Measurements from ENCODE around the gene RARG.
A peak's percentile ranks its signal among the peaks of the same experiment; 100 is the strongest.

Gene RARG

DNA sequence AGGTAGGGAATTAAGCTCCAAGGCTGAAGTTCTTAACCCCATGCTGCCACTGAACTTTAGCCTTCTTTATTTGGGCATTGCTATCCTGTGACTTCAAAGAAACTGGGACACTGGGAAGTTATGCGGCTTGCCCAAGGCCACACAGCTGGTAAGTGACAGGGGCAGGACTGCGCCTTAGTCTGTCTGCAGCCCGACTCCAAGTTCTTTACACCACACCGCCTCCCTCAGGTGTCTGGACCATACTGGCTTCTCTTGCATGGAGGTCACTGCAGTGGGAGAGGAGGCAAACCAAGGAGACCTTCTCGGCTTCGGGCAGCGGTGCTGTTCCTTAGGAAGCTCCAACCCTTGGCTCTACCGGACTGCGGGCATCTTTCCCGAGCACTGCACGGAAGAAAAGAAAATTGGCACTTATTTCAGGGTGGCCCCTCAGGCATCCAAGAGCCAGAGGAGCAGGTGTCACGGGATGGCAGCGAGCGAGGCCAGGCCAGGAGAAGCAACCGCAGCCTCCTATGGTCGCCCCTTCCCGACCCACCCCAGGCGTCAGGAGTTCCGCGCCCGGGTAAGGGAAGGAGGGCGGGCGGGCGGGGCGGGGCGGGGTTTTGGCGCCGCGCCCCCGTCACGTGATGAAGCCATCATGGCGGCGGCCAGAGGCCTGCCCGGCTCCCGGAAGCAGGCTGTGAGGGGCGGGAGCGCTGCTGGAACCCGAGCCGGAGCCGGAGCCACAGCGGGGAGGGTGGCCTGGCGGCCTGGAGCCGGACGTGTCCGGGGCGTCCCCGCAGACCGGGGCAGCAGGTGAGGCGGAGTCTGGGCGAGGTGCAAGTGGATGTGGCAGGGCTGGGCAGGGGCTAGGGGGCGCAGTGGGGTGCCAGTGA is 19.7 kb upstream of the RARG start:
- peak; percentile 93 for DNase-seq (ENCODE audit: extremely low spot score)
- POLR2A ChIA-PET = no interaction called here
- TF ChIP-seq, protein P1, sequence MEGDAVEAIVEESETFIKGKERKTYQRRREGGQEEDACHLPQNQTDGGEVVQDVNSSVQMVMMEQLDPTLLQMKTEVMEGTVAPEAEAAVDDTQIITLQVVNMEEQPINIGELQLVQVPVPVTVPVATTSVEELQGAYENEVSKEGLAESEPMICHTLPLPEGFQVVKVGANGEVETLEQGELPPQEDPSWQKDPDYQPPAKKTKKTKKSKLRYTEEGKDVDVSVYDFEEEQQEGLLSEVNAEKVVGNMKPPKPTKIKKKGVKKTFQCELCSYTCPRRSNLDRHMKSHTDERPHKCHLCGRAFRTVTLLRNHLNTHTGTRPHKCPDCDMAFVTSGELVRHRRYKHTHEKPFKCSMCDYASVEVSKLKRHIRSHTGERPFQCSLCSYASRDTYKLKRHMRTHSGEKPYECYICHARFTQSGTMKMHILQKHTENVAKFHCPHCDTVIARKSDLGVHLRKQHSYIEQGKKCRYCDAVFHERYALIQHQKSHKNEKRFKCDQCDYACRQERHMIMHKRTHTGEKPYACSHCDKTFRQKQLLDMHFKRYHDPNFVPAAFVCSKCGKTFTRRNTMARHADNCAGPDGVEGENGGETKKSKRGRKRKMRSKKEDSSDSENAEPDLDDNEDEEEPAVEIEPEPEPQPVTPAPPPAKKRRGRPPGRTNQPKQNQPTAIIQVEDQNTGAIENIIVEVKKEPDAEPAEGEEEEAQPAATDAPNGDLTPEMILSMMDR (IDR thresholded peaks at IDR 0.05; ENCODE audit: control extremely low read depth, extremely low read depth, low read depth, missing control alignments) = peak; percentile 67
- CTCF ChIA-PET = interaction anchor here (0.6 to 7.1 kb wide), 24 partner anchors 9 to 265 kb away, joined by 3 to 69 read pairs (median 3); partner anchors contain the start of genes AAAS, CSAD, ESPL1 and ITGB7

DNA sequence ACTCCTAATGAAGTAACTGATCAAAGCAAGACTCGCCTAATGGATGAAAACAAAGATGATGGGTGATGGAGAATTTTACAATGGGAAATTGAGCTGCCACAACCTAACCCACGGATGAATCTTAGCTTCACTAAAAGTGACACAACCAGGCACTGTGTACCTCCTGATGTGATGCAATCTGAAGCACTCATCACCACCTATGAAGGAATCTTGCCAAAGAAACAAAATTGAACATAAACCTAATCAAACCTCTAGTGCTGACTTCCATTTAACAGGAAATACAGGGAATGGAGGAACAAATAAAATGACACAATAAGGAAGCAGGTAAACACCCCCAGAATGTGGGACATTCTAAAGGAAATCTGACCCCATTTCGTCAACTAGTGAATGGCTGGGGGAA is 13.3 kb upstream of the RARG start:
- no peak for DNase-seq (ENCODE audit: extremely low spot score)
- ChIA-PET POLR2A (no interaction called here), CTCF (interaction anchor here (0.9 to 2.1 kb wide), 3 partner anchors 30 to 42 kb away, joined by 3 to 7 read pairs (median 5); no protein-coding TSS in a partner anchor)
- TF ChIP-seq, protein P1 (IDR thresholded peaks at IDR 0.05; ENCODE audit: control extremely low read depth, extremely low read depth, low read depth, missing control alignments) = no peak

DNA sequence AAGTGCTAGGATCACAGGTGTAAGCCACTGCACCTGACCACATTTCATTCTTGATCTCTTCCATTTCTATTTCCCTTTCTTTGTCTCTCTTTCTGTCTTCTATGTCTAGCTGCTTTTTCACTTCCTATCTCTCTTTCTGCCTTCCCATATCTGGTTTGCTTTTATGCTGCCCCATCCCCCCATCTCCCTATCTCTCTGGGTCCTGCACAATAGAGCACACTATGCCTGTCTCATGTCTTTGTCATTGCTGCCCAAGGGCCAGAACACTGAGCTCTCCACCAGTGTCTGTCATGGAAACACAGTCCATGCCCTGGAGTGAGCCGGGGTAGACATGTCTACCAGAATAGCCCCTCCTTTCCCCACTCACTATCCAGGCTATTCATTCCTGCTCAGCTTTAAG is 12.3 kb upstream of the RARG start:
- CTCF ChIA-PET = interaction anchor here (0.7 to 2.1 kb wide), 7 partner anchors 24 to 177 kb away, joined by 3 to 7 read pairs (median 3); partner anchors contain the start of gene ESPL1
- POLR2A ChIA-PET = interaction anchor here (0.6 kb wide), 1 partner anchor 227 kb away, joined by 8 read pairs; no protein-coding TSS in a partner anchor
- TF ChIP-seq, protein P1 (IDR thresholded peaks at IDR 0.05; ENCODE audit: control extremely low read depth, extremely low read depth, low read depth, missing control alignments) = no peak
- no peak for DNase-seq (ENCODE audit: extremely low spot score)

DNA sequence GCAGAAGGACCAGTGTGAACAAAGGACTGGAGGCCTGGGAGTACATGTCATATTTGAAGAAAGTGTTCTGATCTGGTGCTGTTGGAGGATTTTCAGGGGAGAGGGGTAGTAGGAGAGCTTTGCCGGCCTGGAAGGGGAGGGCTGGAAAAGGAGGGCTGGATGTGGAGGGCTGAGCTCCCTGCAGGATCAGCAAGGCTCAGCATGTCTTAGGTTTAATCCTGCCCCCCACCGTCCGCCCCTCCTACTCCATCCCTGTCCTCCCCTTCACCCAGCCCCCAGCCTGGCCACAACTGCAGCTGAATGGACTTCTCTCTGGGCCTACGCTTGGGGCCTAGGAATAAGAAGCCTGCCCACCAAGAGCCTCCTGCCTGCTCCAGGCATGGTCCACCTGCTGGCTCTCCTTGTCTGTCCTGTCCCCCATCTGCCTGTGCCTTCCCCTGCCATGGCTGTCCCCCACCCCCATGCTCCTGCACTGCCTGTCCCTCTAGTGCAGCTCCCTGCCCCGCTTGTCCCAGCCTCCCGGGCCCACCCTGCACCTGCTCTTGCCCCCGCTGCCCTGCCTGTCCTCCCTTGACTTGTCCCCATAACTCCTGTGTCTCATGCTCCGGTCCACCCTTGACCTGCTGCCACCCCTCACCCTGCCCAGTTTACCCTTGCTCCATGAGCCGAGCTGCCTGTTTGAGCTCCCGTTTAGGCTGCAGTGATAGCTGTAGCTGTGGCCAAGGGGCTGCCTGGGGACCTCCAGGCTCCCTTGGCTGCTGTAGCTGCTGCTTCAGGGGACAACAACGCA is 9.8 kb upstream of the RARG start:
- POLR2A ChIA-PET = no interaction called here
- CTCF ChIA-PET = interaction anchor here (1.0 to 4.5 kb wide), 8 partner anchors 9 to 79 kb away, joined by 3 to 40 read pairs (median 5); a partner anchor contains a TSS
- no peak for DNase-seq (ENCODE audit: extremely low spot score)

DNA sequence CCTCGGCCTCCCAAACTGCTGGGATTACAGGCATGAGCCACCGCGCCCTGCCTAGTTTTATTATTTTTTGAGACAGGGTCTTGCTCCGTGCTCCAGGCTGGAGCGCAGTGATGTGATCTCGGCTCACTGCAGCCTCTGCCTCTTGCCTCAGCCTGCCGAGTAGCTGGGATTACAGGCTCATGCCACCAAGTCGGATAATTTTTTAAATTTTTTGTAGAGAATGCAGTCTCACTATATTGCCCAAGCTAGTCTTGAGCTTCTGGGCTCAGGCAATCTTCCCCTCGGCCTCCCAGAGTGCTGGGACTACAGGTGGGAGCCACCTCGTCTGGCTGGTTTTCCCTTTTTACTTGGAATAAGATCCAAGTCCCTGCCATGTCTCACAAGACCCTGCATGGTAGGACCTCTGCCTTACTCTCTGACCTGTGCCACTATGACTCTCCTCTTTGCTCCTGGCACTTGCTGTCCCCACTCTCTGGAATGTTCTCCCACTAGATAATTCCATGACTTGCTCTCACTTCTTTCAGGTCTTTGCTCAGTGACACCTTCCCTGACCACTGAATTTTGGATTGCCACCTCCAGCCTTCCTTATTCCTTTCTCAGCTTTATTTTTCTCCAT is 7.7 kb upstream of the RARG start:
- ChIA-PET CTCF (interaction anchor here (1.6 to 4.5 kb wide), 4 partner anchors 11 to 81 kb away, joined by 3 to 40 read pairs (median 4); partner anchors contain the start of gene AAAS), POLR2A (no interaction called here)
- no peak for DNase-seq (ENCODE audit: extremely low spot score)
- TF ChIP-seq, protein P1 (IDR thresholded peaks at IDR 0.05; ENCODE audit: control extremely low read depth, extremely low read depth, low read depth, missing control alignments) = no peak

More for the DNA sequence above, 9.8 kb upstream of the RARG start:
- TF ChIP-seq, protein P1 (IDR thresholded peaks at IDR 0.05; ENCODE audit: control extremely low read depth, extremely low read depth, low read depth, missing control alignments) = no peak

Measured in GM10248 (cell line).